ENCODE measurements around the gene SORBS1. TPM values are rescaled to one million over a fixed set of nuclear protein-coding genes. Genes with fewer than 3 reads are reported as not detected.

Gene SORBS1
- total and polyA plus RNA-seq, 9 of the 15 experiments (the other 6 are each of a cell fraction or from before 2014, with no cell fraction given), result 2.0 to 13.3 (median 6.5) TPM

- TF ChIP-seq ZNF395 (CRISPR knock-in tag; IDR thresholded peaks at IDR 0.05) (peak; percentile 65), GTF2B (IDR thresholded peaks at IDR 0.05; ENCODE audit: extremely low read depth, insufficient read length) (no peak), SFPQ (IDR thresholded peaks at IDR 0.05; ENCODE audit: low read depth, low read length) (no peak), POLR2A (conservative IDR thresholded peaks at IDR 0.05) (peak; percentile 72), ZNF408 (CRISPR knock-in tag; IDR thresholded peaks at IDR 0.05; ENCODE audit: low read depth) (no peak), NR4A1 (CRISPR knock-in tag; IDR thresholded peaks at IDR 0.05) (no peak), NR4A1 (tag; IDR thresholded peaks at IDR 0.05) (no peak), POLR2H (tag; IDR thresholded peaks at IDR 0.05; ENCODE audit: low read depth) (no peak), ZBTB1 (CRISPR knock-in tag; IDR thresholded peaks at IDR 0.05; ENCODE audit: borderline replicate concordance, low read depth) (peak; percentile 38; the same call in 1 of the 2 replicates), HEY1 (CRISPR knock-in tag; IDR thresholded peaks at IDR 0.05; ENCODE audit: borderline replicate concordance) (no peak), UBTF (IDR thresholded peaks at IDR 0.05; ENCODE audit: borderline replicate concordance in 1 of 2, low read depth in 2 of 2, low read length in 2 of 2) (peak; percentile 65 to 73; a peak in 1 of 4 replicates), ILF3 (IDR thresholded peaks at IDR 0.05; ENCODE audit: borderline replicate concordance) (no peak; the same call in 1 of the 2 replicates), ID3 (CRISPR knock-in tag; IDR thresholded peaks at IDR 0.05) (no peak), ID3 (tag; IDR thresholded peaks at IDR 0.05) (no peak), GATAD2A (IDR thresholded peaks at IDR 0.05) (peak; percentile 55; the same call in 1 of the 2 replicates), CTBP1 (IDR thresholded peaks at IDR 0.05; ENCODE audit: borderline replicate concordance) (peak; percentile 90), FIP1L1 (IDR thresholded peaks at IDR 0.05; ENCODE audit: low read depth, low read length, poor library complexity, severe bottlenecking) (peak; percentile 56), HIVEP1 (CRISPR knock-in tag; IDR thresholded peaks at IDR 0.05) (no peak), HDAC1 (IDR thresholded peaks at IDR 0.05) (peak in 1 of 2 experiments; percentile 57; a peak in 1 of 4 replicates), TAF1 (IDR thresholded peaks at IDR 0.05; ENCODE audit: control insufficient read depth, extremely low read depth, insufficient read depth, low read length, severe bottlenecking) (peak; percentile 73)
Measured at GRCh38 chr10:95290461-95291364, 270.5 kb downstream of the SORBS1 start, which contains the start of gene PDLIM1 (continued).
